ENCODE data around the gene NAA60.
A peak's percentile ranks its signal among the peaks of the same experiment; 100 is the strongest.

The NAA60 gene

GRCh38 chr16:3443108-3444031, at the start of gene NAA60, which contains the start of gene ZNF597:
TSS of gene NAA60 (plus strand) at chr16:3443680. CDS start at chr16:3476228, 32,548 bp downstream.
TSS of gene ZNF597 (minus strand) at chr16:3443504. CDS start at chr16:3443153, 351 bp downstream.
- in situ Hi-C loops (cut with HindIII; ENCODE audit: low pct_ligation_motif_present, low pct_unique_long_range_greater_than_20kb, low sequenced_read_pairs), result no loop called here
- DNase-seq, result peak; percentile 94

- DNase-seq, result no peak
- in situ Hi-C loops (cut with HindIII; ENCODE audit: low pct_ligation_motif_present, low pct_unique_long_range_greater_than_20kb, low sequenced_read_pairs), result no loop called here
These were observed 43.1 kb upstream of the NAA60 start for GRCh38 chr16:3400446-3400778.

GRCh38 chr16:3400779-3401688, 42.4 kb upstream of the NAA60 start, which contains the start of the genes ZNF174 and ZSCAN32:
TSS of gene ZNF174 (plus strand) at chr16:3401215. CDS start at chr16:3402005, 790 bp downstream.
TSS of gene ZSCAN32 (minus strand) at chr16:3401004. CDS start at chr16:3397557, 3,447 bp downstream.
- in situ Hi-C loops (cut with HindIII; ENCODE audit: low pct_ligation_motif_present, low pct_unique_long_range_greater_than_20kb, low sequenced_read_pairs), result no loop called here
- peak; percentile 100 for DNase-seq

GRCh38 chr16:3401719-3402397, 41.6 kb upstream of the NAA60 start:
- in situ Hi-C loops (cut with HindIII; ENCODE audit: low pct_ligation_motif_present, low pct_unique_long_range_greater_than_20kb, low sequenced_read_pairs), result no loop called here

GRCh38 chr16:3408561-3409197, 34.8 kb upstream of the NAA60 start:
- in situ Hi-C loops (cut with HindIII; ENCODE audit: low pct_ligation_motif_present, low pct_unique_long_range_greater_than_20kb, low sequenced_read_pairs), result no loop called here

More at GRCh38 chr16:3401719-3402397, 41.6 kb upstream of the NAA60 start:
- no peak for DNase-seq

GRCh38 chr16:3413730-3414379, 29.6 kb upstream of the NAA60 start:
- no peak for DNase-seq
- in situ Hi-C loops (cut with HindIII; ENCODE audit: low pct_ligation_motif_present, low pct_unique_long_range_greater_than_20kb, low sequenced_read_pairs), result no loop called here

More at GRCh38 chr16:3408561-3409197, 34.8 kb upstream of the NAA60 start:
- no peak for DNase-seq

GRCh38 chr16:3431779-3432219, 11.7 kb upstream of the NAA60 start:
- in situ Hi-C loops (cut with HindIII; ENCODE audit: low pct_ligation_motif_present, low pct_unique_long_range_greater_than_20kb, low sequenced_read_pairs), result no loop called here
- no peak for DNase-seq

- no peak for DNase-seq
- in situ Hi-C loops (cut with HindIII; ENCODE audit: low pct_ligation_motif_present, low pct_unique_long_range_greater_than_20kb, low sequenced_read_pairs), result no loop called here
These were observed 9.1 kb upstream of the NAA60 start for GRCh38 chr16:3434373-3434772.

GRCh38 chr16:3439637-3440036, 3.8 kb upstream of the NAA60 start:
- DNase-seq, result no peak
- in situ Hi-C loops (cut with HindIII; ENCODE audit: low pct_ligation_motif_present, low pct_unique_long_range_greater_than_20kb, low sequenced_read_pairs), result no loop called here

GRCh38 chr16:3444032-3444388, 530 bp downstream of the NAA60 start:
- in situ Hi-C loops (cut with HindIII; ENCODE audit: low pct_ligation_motif_present, low pct_unique_long_range_greater_than_20kb, low sequenced_read_pairs), result no loop called here
- DNase-seq, result peak; percentile 77

- peak; percentile 25 for DNase-seq
- in situ Hi-C loops (cut with HindIII; ENCODE audit: low pct_ligation_motif_present, low pct_unique_long_range_greater_than_20kb, low sequenced_read_pairs), result no loop called here
These were observed 10.6 kb downstream of the NAA60 start for GRCh38 chr16:3454093-3454492.

GRCh38 chr16:3454631-3455147, 11.2 kb downstream of the NAA60 start:
- in situ Hi-C loops (cut with HindIII; ENCODE audit: low pct_ligation_motif_present, low pct_unique_long_range_greater_than_20kb, low sequenced_read_pairs), result no loop called here
- DNase-seq, result no peak

- in situ Hi-C loops (cut with HindIII; ENCODE audit: low pct_ligation_motif_present, low pct_unique_long_range_greater_than_20kb, low sequenced_read_pairs), result no loop called here
- peak; percentile 95 for DNase-seq
These were observed 14.2 kb downstream of the NAA60 start for GRCh38 chr16:3457434-3458252.

- in situ Hi-C loops (cut with HindIII; ENCODE audit: low pct_ligation_motif_present, low pct_unique_long_range_greater_than_20kb, low sequenced_read_pairs), result no loop called here
- DNase-seq, result peak; percentile 41
These were observed 14.9 kb downstream of the NAA60 start for GRCh38 chr16:3458278-3458851.

GRCh38 chr16:3458852-3459361, 15.4 kb downstream of the NAA60 start:
- peak; percentile 84 for DNase-seq
- in situ Hi-C loops (cut with HindIII; ENCODE audit: low pct_ligation_motif_present, low pct_unique_long_range_greater_than_20kb, low sequenced_read_pairs), result no loop called here
